T-helper 2 cell (primary cell): ENCODE measurements around the gene ADGRG6.
"Not testable (repeated sequence)": the region's sequence is repeated elsewhere in the genome, so short reads cannot be mapped to it uniquely, and the experiment has no call there.

Experiments used
- DNase-seq, 5 experiments: peaks; one replicate each; pipeline versions ENCODE4 v3.0.0 to v3.0.0-alpha.2; 2012 to 2022
- total RNA-seq, 2 donors: gene quantifications; one replicate each; lab custom pipeline; 2026; lab: John Stamatoyannopoulos, UW

Gene ADGRG6
- total RNA-seq: 0 to 1.3 reads per million in 2 donors

GRCh38 chr6:142301651-142302391 lies at the start of gene ADGRG6:
Gene ADGRG6 (plus strand): TSS chr6:142302007. CDS start chr6:142302330, 323 bp downstream.
- DNase-seq: peak in 2 of 5 experiments; percentile 5 to 22

DNA sequence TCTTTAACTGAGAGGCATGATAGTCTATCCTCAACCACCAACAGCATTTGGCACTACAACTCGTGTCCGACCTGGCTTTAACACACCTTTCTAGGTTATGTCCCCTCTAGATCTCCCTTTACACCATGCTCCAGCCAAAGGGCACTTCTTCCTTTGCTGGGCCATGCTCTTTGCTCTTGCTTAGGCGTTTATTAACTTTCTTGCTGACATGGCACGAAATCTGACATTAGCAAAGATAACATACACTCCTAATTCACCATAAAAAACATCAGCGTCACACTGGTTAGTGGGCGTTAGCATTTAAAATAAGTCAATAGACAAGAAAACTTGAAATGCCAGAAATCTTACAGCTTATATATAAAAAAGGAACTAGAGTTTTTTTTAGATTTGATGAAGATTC lies 47.3 kb upstream of the ADGRG6 start:
- DNase-seq: no peak

GRCh38 chr6:142255785-142256184 lies 46.0 kb upstream of the ADGRG6 start:
- no peak for DNase-seq

DNA sequence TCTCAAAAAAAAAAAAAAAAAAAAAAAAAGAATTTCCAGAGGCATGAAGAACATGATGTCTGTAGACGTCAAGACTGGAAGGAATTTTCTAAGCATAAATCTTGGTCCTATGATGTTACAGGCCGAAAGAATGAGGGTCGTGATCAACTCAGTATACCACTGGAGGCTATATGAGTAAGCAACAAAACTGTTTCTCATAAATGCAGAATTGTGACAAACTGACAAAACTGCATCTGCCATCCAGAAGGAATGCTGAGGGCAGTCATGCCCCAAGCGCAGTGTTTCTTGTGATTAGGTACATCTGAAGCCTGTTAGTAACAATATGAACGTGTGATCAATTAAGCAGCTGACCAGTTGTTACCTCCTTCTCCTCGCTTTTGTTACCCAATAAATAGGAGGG lies 43.5 kb upstream of the ADGRG6 start:
- no peak for DNase-seq

GRCh38 chr6:142258757-142259156 lies 43.0 kb upstream of the ADGRG6 start:
- no peak for DNase-seq

DNA sequence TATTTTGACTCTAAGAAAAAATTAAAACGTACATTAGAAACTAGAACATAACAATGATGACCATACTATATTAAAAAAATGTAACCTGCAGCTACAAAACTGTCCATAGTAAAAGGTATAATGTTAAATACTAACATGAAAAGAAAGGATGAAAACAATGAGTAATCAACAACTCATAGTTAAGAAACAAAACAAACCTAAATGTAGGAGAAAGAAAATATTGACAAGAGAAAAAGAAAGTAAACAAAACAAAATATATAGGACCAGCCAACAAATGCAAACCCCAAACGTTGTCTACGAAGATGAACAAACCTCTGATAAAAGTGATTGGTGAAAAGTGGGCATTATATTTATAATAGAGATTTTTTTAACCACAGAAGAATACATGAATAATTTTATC lies 41.1 kb upstream of the ADGRG6 start:
- DNase-seq: no peak

GRCh38 chr6:142262231-142262630 lies 39.6 kb upstream of the ADGRG6 start:
- no peak for DNase-seq

DNA sequence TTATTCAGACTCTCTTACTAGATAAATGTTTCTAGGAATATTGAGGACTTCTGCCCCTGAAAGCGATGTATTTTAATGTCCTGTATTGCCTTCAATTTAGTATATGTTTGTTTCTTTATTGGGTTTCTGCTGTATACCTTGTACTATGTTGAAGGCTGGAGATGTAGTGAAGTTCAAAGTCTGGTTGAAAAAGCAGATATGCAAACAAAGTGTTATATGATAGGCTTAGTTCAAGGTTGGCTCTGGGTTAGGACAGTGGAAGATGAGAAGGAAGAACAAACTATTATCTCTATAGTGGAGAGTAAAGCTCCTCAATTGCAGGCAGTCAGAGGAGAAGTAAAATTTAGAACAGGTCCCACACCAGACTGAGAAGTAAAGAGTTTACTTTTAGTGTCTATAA lies 36.3 kb upstream of the ADGRG6 start:
- DNase-seq: no peak

- no peak for DNase-seq
These were observed 35.7 kb upstream of the ADGRG6 start for GRCh38 chr6:142266060-142266459.

GRCh38 chr6:142271476-142271875 lies 30.3 kb upstream of the ADGRG6 start:
- no peak for DNase-seq

DNA sequence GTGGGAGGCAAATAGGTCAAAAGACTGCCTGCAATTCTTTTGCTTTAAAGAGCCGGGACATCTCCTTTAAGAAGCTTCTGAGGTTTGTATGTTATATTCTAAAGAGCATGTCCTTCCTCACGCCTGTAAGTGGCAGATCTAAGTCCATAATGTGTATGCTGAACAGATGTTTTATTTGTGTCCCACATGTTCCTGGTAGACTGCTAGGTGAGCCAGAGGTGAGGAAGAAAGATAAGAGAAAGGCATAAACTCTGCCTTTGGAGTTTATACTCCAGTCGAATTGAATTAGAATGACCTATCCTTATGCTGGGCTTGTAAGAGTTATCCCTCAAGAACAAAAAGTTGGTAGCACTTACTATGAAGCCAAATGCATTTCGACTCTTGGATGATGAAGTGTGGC lies 27.2 kb upstream of the ADGRG6 start:
- DNase-seq: no peak

DNA sequence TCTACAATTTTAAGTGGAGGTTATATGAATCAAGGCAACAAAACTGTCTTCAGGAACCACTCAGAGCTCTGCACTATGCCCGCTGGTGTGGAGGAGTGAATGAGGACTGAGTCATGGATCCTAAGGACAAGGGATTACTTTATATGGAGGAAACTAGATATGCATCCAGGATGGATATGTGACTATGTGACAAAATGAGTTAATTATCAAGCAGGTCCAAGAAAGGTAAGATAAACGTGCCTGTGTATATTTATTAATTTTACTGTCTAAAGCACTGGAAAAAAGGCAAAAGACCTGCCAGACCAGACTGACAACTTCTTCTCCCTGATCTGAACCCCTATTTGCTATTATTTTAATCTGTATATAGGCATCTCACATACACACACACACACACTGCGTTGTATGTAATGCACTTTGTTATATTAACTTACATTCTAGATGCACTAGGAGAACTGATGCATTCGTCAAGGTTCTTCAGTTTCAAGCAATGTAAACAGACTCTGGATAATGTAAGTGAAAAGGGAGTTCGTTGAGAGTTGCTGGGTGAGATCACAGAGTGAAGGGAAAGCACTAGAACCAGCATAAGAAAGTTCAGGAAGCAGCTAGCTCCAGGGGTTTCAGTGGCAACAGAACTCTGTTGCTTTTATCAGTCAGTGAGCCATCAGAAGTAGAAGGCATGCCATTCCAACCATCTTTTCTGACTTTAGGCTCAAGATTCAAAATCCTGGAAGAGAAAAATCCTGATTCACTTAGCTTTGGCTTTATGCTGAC lies 26.4 kb upstream of the ADGRG6 start:
- DNase-seq: no peak

GRCh38 chr6:142276256-142276655 lies 25.6 kb upstream of the ADGRG6 start:
- DNase-seq: no peak

DNA sequence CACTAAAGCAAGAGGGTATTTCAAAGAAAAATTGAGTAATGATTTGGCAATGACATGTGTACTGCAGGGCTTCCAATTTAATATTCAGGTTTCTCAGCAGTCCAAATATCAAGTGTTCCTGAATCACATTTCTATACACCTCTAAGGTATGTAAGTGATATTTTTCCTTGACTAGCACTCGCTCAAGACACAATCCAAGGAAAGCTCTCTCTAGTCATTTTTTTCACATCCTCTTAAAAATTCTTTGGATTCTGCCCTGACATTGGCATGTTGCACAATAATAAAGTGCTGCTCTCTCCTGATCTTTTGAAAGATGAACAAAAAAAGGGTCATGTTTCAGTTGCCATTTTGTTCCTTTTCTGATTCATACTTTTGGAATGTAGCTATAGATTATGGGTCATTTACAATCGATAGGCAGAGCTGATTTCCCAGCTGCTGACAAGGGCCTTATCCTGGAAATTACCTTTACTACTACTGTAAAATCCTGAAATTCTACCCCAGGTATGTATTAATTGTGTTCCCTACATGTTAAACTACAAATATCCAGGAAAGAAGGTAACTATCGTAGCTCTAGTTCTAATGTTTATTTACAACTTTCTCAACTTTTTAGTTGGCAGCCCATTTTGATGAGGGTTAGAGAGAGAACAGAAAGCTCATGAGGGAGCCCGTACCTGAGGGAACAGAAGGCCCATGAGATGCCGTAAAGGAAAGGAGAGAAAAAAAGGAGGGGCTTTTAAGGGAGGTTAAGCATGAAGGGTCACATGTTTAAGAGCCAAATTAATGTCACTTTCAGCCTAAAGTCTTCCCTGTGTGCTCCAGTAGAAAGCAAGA lies 22.2 kb upstream of the ADGRG6 start:
- no peak for DNase-seq

GRCh38 chr6:142280265-142280664 lies 21.5 kb upstream of the ADGRG6 start:
- no peak for DNase-seq

GRCh38 chr6:142280927-142281326 lies 20.9 kb upstream of the ADGRG6 start:
- no peak for DNase-seq

DNA sequence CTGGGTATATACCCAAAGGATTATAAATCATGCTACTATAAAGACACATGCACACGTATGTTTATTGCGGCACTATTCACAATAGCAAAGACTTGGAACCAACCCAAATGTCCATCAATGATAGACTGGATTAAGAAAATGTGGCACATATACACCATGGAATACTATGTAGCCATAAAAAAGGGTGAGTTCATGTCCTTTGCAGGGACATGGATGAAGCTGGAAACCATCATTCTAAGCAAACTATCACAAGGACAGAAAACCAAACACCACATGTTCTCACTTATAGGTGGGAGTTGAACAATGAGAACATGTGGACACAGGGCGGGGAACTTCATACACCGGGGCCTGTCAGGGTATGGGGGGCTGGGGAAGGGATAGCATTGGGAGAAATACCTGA lies 18.7 kb upstream of the ADGRG6 start:
- not testable (repeated sequence) for DNase-seq

DNA sequence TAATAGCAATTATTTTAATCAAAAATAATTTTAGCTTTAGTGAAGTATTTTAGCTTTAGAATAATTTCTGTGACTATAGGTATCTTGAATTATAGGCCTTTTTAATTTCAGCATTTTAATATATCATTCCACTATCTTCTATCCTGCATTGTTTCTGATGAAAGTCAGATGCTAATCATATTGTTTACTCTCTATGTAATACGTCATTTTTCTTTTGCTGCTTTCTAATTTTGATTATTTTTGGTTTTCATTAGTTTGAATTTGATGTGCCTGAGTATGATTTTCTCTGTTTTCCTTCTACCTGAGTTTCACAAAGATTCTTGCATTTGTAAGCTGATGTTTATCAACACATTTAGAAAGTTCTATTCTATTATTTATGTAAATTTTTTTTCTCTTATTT lies 17.4 kb upstream of the ADGRG6 start:
- no peak for DNase-seq

- no peak for DNase-seq
These were observed 16.3 kb upstream of the ADGRG6 start for GRCh38 chr6:142285235-142286087.

GRCh38 chr6:142286088-142286409 lies 15.8 kb upstream of the ADGRG6 start:
- no peak for DNase-seq

DNA sequence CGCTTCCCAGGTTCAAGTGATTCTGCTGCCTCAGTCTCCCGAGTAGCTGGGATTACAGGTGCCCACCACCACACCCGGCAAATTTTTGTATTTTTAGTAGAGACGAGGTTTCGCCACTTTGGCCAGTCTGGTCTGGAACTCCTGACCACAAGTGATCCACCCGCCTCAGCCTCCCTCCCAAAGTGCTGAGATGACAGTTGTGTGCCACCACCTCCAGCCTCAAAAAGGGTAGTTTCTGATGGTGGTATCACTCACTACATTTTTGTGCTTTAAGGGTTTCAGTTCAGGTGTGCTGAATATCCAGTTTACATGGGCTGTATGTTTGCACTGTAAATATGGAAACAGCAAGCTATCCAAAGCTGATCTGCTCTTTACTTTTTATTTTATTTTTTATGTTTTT lies 12.1 kb upstream of the ADGRG6 start:
- no peak for DNase-seq

GRCh38 chr6:142290851-142291250 lies 11.0 kb upstream of the ADGRG6 start:
- DNase-seq: no peak
